Epithelial cell of esophagus (primary cell): Measurements from ENCODE around the gene ANKRD50.

Source experiments
- DNase-seq: peaks from one replicate; pipeline ENCODE4 v3.0.0; 2010; ENCODE audit warnings: low read depth
- H3K4me3 ChIP-seq: 2 replicates; pipeline ENCODE4 v1.5.1; 2011; ENCODE audit warnings: mild to moderate bottlenecking, low read length, control low read depth
- TF ChIP-seq, protein P1 (sequence below): IDR thresholded peaks from 2 replicates; pipeline ENCODE4 v1.5.1; 2011; ENCODE audit warnings: low read depth, mild to moderate bottlenecking, low read length, control low read depth, inconsistent platforms; ENCODE audit not compliant: insufficient read depth; ENCODE audit errors: missing control alignments

Gene ANKRD50

DNA sequence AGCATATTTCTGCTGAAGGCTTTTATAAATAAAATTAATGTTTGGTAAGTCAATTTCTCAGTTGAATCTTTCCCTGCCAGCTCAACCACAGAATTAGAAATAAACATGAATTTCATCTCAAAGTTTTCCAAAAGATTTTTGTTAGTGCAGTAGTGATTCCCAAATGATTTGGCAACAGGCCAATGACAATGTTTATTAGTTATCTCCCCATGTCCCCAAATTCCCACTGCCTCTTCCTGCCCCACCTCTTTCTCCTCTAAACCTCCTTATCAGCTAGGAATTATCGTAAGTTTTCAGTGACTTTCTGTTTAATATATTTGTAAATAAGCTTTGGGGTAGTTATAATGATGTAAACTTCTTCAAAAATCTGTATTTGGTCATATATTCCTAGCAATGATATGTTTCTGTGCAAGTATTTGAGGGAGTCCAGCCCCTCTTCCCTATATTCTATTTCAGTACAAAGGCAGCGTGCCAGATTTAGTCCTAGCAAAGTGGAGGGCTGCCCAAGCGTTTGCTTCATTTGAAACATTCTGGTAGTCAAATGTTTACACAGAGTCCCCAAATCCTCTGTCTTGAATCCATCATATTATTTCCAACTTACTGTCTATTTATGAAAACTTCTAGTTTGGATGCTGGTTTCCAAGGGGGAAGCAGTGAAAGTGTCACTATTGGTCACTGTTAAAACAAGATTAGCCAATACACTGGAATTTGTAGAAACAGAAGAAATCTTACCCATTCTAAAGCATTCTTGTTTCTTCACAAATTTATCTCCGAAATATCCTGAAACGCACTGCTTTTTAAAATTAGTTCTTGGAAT lies 33.7 kb upstream of the ANKRD50 start:
- TF ChIP-seq, protein P1, sequence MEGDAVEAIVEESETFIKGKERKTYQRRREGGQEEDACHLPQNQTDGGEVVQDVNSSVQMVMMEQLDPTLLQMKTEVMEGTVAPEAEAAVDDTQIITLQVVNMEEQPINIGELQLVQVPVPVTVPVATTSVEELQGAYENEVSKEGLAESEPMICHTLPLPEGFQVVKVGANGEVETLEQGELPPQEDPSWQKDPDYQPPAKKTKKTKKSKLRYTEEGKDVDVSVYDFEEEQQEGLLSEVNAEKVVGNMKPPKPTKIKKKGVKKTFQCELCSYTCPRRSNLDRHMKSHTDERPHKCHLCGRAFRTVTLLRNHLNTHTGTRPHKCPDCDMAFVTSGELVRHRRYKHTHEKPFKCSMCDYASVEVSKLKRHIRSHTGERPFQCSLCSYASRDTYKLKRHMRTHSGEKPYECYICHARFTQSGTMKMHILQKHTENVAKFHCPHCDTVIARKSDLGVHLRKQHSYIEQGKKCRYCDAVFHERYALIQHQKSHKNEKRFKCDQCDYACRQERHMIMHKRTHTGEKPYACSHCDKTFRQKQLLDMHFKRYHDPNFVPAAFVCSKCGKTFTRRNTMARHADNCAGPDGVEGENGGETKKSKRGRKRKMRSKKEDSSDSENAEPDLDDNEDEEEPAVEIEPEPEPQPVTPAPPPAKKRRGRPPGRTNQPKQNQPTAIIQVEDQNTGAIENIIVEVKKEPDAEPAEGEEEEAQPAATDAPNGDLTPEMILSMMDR: no peak
- no peak overlapping the region for H3K4me3 ChIP-seq
- no peak for DNase-seq

DNA sequence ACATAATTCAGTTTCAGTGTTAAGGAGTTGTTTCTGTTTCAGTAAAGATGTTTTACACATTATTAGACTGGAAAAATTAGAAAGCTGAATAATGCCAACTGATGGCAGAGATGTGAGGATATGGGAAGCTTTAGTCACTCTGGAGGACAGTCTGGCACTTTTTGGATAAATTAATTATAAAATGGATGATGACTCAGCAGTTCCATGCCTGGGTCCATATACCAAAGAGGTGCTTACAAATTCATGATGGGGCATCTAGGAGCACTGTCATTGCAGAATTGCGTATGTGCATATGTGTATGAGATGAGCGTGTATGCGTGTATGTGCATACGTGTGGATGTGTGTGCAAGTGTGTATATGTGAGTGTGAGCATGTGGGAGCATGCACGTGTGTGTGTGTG lies 31.2 kb upstream of the ANKRD50 start:
- TF ChIP-seq, protein P1: no peak
- no peak overlapping the region for H3K4me3 ChIP-seq
- no peak for DNase-seq

DNA sequence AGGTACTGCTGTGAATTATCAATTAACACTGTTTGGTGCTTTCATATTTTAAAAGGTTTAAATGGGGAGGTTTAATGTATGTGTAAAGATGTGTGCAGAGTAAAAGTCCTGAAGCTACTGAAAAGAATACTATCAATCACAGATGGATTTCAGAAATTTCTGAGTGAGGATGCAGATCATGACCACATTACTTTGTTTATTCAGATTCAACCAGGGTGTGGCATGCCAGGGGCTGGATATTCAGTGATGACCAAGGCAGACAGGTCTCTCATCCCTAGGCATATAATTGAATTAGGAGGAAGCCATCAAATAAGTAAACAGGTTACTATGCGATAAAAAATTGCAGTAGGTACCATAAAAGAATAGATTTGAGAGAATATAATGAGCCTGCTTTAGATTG lies 28.0 kb upstream of the ANKRD50 start:
- H3K4me3 ChIP-seq: no peak overlapping the region
- TF ChIP-seq, protein P1: no peak
- no peak for DNase-seq

DNA sequence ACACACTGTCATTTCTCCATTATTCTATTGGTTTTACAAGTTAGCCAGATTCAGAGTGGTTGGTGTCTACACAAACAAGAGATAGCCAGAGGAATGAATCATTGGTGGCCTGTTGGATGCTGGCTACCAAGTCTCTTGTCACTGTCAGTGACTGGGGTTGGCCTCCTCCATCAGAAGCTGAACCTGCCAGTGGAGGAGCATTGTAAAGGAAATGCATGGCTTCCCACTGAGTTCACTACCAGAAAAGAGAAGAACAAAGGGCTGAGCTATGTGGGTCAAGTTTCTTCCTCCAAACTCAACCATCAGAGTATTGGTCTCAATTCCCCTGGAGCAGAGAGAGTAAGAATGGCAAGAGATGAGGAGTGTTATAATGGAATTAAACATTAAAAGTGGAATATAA lies 26.5 kb upstream of the ANKRD50 start:
- no peak for DNase-seq
- TF ChIP-seq, protein P1: no peak
- no peak overlapping the region for H3K4me3 ChIP-seq

DNA sequence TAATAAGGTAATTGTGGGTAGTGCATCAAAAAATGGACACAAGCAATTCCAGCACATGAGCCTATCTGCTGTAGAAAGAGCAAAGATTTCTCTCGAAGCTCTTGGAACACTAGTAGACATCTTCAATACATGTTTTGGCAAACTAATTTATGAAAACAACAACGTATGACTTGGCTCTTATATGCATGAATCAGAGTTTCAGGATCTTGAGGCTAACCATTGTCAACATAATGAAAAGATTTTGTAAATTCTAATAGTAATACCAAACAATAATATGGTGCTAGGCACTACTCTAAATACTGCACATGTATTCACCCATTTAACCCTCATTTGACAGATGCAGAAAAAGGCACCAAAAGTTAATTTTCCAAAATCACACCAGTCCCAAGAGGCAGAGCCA lies 25.1 kb upstream of the ANKRD50 start:
- H3K4me3 ChIP-seq: no peak overlapping the region
- DNase-seq: peak; percentile 48
- TF ChIP-seq, protein P1: no peak

DNA sequence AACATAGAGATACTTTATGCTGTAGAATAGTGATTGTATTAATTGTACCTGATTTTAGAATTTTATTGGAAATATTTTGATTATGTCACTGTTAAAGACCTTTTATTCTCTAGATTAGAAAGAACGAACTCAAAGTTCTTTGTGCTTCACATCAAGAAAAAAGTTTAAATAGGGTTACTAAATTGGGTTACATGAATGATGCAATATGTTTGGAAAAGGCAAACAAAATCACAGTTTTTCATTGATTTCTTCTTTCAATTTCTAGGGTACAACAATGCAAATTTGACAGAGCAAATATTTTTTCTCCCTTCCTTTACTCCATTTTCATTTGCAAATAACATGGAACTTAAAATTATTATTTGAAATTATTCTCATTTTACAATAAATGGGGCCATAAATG lies 24.0 kb upstream of the ANKRD50 start:
- H3K4me3 ChIP-seq: no peak overlapping the region
- TF ChIP-seq, protein P1: no peak

More for the DNA sequence above, 24.0 kb upstream of the ANKRD50 start:
- DNase-seq: no peak
